ENCODE measurements around the gene RNF8.

- no peak for TF ChIP-seq CTCF (IDR thresholded peaks at IDR 0.05; ENCODE audit: low read depth, low read length)
- no peak for TF ChIP-seq EZH2phosphoT487 (IDR thresholded peaks at IDR 0.05; ENCODE audit: low read depth)
Observed at GRCh38 chr6:37442416-37443215, 88.8 kb downstream of the RNF8 start.

Measured in OCI-LY3 (cell line).